NCI-H526 treated with DMSO at 0.1 percent for 48 hours (cell line): Measurements from ENCODE around the gene EEF2K.

ENCODE experiments used
- DNase-seq: peaks from one replicate; lab custom pipeline; 2025; lab: John Stamatoyannopoulos, UW

EEF2K gene

GRCh38 chr16:22253272-22253671, 47.2 kb downstream of the EEF2K start:
- no peak for DNase-seq

- no peak for DNase-seq
Measured at GRCh38 chr16:22255335-22255734, 49.3 kb downstream of the EEF2K start.

GRCh38 chr16:22257440-22257839, 51.4 kb downstream of the EEF2K start:
- no peak for DNase-seq

DNA sequence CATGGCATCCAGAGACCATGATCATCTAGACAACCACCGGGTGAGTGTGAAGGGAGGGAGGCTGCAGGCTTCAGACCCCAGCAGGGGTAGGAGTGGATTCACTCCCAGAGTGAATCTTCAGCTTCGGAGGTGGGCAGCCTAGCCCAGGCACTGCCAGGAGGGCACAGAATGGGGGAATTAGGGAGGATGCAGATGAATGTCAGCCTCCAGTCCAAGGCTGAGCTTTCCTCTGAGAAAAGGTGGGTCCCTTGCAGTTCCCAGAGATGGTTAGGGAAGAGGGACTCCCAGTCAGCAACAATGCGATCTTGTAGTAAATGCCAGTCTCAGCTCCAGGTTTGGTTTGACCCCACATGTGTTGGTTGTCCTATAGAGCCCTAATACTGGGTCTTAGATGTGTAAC, 54.4 kb downstream of the EEF2K start:
- DNase-seq, result no peak

DNA sequence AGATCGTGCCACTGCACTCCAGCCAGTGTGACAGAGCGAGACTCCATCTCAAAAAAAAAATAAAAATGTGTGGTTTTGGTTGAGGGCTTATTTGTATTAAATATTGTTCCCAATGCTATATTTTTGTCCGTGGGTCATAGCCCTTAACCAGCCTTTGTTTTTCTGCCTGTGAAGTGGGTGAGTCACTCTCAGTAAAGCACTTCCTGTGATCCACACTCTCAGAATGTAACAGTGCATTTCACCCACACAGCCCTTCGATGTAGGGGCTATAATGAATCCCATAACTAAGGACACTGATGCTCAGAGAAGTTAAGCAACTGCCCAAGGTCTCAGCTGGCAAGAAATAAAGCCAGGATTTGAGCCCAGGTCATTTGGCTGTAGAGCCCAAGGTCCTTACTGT, 56.4 kb downstream of the EEF2K start:
- no peak for DNase-seq

- no peak for DNase-seq
Measured at GRCh38 chr16:22264786-22265185, 58.7 kb downstream of the EEF2K start.

DNA sequence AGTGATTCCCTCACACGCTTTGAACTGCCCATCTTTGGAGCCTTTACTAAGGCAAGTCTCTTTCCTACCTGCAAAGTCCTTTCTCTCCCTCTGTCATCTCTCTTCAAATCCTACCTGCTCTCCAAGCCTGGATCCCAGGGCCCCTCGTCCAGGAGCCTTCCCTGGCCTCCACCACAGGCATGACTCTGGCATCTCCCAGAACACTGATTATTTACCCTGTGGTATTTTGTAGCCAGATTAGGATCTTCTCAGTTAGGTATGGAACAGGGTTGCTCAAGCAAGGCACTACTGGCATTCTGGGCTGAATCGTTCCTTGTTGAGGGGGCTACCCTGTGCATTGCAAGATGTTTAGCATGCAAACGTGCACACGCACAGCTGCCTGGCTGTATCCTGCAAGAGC, 59.3 kb downstream of the EEF2K start:
- DNase-seq, result no peak

- DNase-seq, result no peak
Measured at GRCh38 chr16:22266546-22266945, 60.5 kb downstream of the EEF2K start.

DNA sequence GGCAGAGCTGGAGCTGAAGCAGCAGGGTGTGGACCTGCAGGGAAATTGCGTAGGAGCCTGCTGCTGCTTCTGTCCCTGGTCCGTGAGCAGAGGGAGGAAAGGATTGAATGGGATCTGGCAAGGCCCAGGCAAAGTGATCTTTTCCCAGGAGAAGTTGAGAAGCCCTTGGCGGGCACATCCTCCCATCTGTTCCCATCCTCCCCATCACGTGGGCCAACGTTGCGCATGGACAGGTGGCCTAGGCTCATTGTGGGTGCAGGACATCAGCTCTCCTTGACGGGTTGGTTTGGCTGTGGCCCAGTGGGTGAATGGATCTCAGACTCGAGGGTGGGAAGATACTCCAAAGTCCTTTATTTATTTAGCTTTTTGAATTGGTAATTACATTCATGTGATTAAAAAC, 61.7 kb downstream of the EEF2K start:
- DNase-seq, result no peak

GRCh38 chr16:22270525-22270924, 64.4 kb downstream of the EEF2K start:
- DNase-seq, result no peak

GRCh38 chr16:22272870-22273650, 67.0 kb downstream of the EEF2K start:
- no peak for DNase-seq

DNA sequence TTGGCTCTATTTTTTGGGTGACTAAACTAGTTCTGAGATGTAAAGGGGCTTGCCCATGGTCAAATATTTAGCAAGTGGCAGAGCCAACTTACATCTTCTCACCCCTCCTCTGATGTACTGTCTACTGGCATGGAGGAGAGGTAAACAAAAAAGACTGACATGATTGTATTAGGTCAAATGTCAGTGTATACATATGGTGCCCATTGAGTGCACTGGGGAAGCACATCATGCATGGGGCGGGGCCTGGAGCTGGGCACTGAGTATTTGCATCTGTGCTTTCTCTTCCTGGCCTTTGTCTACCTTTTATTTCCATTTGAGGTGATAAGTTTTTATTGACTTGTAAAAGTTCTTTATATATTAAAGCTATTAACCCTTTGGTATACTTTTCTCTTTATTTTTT, 68.8 kb downstream of the EEF2K start:
- DNase-seq, result no peak

DNA sequence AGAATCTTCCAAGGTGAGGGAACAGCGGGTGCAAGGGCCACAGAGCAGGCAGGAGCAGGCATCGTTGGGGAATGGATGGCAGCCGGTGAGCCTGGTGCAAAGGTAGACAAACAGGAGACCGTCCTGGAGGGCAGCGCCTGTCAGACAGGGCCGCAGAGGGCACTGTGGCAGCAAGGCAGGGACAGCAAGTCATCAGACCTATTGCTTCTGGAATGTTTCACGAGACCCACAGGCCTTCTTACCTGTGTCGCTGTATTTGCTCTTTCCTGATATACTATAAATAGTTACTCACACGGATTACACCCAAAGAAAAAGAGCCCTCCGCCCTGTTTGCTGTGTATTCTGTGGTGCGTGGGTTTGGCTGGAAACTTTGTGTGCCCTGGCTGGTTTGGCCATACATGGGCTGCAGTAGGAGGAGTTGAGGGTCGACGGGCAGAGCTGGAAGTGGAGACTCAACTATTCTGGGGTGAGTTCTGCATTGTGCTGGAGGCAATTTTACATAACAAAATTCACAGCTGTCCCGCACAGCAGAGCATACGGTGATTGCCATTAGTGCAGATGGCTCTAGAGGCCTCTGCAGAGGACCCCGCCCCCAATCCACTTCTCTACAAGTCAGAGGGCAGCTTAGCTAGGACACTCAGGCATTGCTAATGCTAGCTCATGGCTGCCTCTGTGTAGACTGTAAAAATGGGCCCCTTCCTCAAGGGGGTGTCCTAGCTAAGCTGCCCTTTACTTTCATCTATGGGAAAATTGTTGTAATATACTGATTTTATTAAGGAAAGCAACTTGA, 72.6 kb downstream of the EEF2K start:
- no peak for DNase-seq

DNA sequence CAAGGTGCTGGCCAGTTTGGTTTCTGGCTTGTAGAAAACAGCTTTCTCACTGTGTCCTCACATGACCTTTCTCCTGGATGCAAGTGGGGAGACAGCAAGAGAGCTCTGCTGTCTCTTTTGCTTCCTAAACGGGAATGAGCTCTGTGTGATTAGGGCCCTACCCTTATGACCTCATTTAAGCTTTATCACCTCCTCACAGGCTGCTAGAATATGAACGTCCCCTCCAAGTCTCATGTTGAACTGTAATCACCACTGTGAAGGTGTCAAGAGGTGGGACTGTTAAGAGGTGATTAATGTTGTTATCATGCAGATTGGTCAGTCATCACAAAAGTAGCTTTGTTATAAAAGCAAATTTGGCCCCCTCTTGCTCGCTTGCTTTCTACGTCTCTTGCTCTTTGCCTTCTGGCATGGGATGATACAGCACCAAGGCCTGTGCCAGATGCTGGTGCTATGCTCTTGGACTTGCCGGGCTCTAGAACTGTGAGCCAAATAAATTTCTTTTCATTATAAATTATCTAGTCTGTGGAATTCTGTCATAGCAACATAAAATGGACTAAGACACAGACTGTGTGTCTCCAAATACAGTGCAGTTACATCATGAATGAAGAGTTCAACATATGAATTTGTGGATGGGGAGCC, 76.3 kb downstream of the EEF2K start:
- no peak for DNase-seq

GRCh38 chr16:22284637-22285036, 78.6 kb downstream of the EEF2K start:
- no peak for DNase-seq

- no peak for DNase-seq
Measured at GRCh38 chr16:22285080-22285479, 79.0 kb downstream of the EEF2K start.

DNA sequence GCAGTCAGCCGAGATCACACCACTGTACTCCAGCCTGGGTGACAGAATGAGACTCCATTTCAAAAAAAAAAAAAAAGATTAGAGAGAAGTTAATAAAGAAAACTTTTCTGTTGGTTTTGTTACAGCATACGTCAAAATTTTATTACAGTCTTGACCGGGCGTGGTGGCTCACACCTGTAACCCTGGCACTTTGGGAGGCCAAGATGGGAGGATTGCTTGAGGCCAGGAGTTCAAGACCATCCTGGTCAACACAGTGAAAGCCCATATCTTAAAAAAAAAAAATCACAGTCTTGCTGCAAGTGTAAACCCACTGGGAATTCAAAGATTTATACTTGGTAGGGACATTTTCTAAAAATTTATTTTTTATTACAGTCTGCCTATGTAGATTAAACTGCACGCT, 84.9 kb downstream of the EEF2K start:
- DNase-seq, result no peak

DNA sequence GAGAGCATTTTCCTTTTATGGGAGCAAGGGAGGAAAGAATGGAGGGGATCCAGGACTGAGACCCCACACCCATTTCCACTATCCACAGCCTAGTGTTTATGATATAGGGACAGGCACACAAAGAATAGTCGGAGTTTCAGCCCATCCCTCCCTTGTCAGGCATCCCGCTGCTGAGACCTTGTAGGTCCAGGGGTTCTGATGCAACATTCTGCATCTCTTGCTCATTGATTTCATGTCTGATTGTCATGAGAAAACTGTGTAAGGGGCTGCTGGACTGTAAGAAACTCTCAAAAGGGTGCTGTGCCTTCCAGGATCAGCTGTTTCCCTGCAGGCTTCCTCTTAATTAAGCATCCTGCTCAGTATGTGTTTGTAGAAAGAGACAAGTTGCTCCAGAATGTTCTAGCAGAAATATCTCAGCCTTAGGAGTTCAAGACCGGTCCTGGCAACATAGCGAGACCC, 85.8 kb downstream of the EEF2K start:
- DNase-seq, result no peak

GRCh38 chr16:22292320-22292719, 86.2 kb downstream of the EEF2K start:
- no peak for DNase-seq

GRCh38 chr16:22293137-22294106, 87.3 kb downstream of the EEF2K start:
- no peak for DNase-seq

DNA sequence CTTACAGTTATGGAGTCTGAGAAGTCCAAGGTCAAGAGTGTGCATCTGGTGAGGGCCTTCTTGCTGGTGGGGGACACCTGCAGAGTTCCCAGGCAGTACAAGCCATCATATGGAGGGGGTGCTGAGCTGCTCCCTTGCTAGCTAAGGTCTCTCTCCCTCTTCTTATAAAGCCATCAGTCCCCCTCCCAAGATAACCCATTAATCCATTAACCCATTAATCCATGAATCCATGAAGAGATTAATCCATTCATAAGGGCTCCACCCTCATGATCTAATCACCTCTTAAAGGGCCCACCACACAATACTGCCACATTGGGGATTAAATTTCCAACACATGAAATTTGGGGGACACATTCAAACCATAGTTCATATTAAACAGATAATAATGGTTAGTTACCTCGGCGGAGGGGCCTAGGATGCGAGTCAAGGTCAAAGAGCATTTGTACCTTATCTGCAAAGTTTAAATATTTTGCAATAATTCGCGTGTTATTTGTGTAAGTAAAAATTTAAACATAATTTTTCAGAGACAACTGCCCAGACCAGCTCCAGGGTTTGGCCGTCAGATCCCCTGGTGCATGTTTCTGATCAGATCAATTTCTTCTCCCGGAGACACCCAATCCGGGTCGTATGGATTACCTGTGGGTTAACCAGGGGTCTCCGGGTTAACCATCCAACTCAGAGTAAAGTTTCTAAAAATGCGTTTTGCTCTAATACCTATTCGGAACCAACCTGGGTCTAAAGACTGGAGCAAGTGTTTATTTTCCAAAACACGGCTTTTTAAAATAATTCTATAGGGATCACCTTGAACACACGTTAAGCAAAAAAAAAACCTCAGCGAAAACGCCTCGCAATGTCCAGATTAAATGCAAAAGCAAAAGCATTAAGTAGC, 90.4 kb downstream of the EEF2K start:
- no peak for DNase-seq
